GM12878 (cell line): ENCODE measurements around the gene LRRC47. TPM values are rescaled to one million over a fixed set of nuclear protein-coding genes. Genes with fewer than 3 reads are reported as not detected.

ENCODE experiments used
- ATAC-seq: fragments of 200-7000 bp; cut with Tn5 transposase; 3 replicates; pipeline ENCODE4 v1.9.1; 2020; ENCODE audit warnings: mild to moderate bottlenecking, moderate library complexity
- BruUV-seq: library from RNA; stranded (reverse); fragments of 400-500 nt; replicated peaks from 2 replicates; lab custom pipeline; 2021; lab: Mats Ljungman, UMichigan
- CTCF ChIA-PET: fragments of 300-600 bp; sonication (Branson Sonifier 250); formaldehyde crosslinking; extraction: SDS; loops from one replicate; lab custom pipeline; 2021; ENCODE audit warnings: inconsistent platforms; lab: Yijun Ruan, JAX
- POLR2A ChIA-PET: fragments of 350-600 bp; formaldehyde crosslinking; extraction: SDS; loops from one replicate; lab custom pipeline; 2021; ENCODE audit warnings: inconsistent platforms; lab: Charles Lee
- RAD21 ChIA-PET: fragments of 300-600 bp; sonication (Branson Sonifier 250); formaldehyde crosslinking; loops from one replicate; lab custom pipeline; 2023; ENCODE audit warnings: antibody characterized with exemption; ENCODE audit not compliant: unreplicated experiment; lab: Charles Lee
- SMC1A ChIA-PET: fragments of 300-600 bp; sonication (Branson Sonifier 250); formaldehyde crosslinking; loops from one replicate; lab custom pipeline; 2023; ENCODE audit not compliant: unreplicated experiment, uncharacterized antibody; lab: Charles Lee
- DNase-seq: peaks from one replicate; pipeline ENCODE4 v3.0.0-alpha.2; 2011; ENCODE audit warnings: low read depth, low spot score
- FAIRE-seq: peaks from 3 replicates; lab custom pipeline; 2011; peaks lifted over from hg19 to GRCh38; lab: Jason Lieb, UNC
- H2AFZ ChIP-seq: 2 replicates; pipeline ENCODE4 v1.6.0; 2011; ENCODE audit warnings: low read depth, low read length, control low read depth; ENCODE audit not compliant: control insufficient read depth
- H3K27ac ChIP-seq: 2 replicates; pipeline ENCODE4 v1.5.1; 2011; ENCODE audit warnings: control low read depth; ENCODE audit not compliant: control insufficient read depth, insufficient read depth
- H3K27me3 ChIP-seq, 2 experiments: replicated peaks in 1 of 2; 2 replicates each; pipeline versions ENCODE4 v1.6.0 to v1.6.1; 2011; ENCODE audit warnings: low read length in 1 of 2; ENCODE audit not compliant: control insufficient read depth in 2 of 2, insufficient read depth in 2 of 2
- H3K36me3 ChIP-seq, 2 experiments: 2 replicates each; pipeline ENCODE4 v1.5.1; 2011; ENCODE audit warnings: low read length in 1 of 2; ENCODE audit not compliant: control insufficient read depth in 2 of 2, insufficient read depth in 2 of 2
- H3K4me1 ChIP-seq: 2 replicates; pipeline ENCODE4 v1.6.1; 2011; ENCODE audit warnings: mild to moderate bottlenecking, low read length, moderate library complexity, mixed read lengths; ENCODE audit not compliant: control insufficient read depth, insufficient read depth
- H3K4me2 ChIP-seq: 2 replicates; pipeline ENCODE4 v1.6.0; 2011; ENCODE audit warnings: control low read depth; ENCODE audit not compliant: control insufficient read depth, insufficient read depth
- H3K4me3 ChIP-seq: fragments of 200-600 bp; sonication (generic); 2 replicates; pipeline ENCODE4 v1.5.1; 2016
- H3K79me2 ChIP-seq: 2 replicates; pipeline ENCODE4 v1.6.0; 2011; ENCODE audit warnings: low read length; ENCODE audit not compliant: control insufficient read depth, insufficient read depth
- H3K9ac ChIP-seq: 2 replicates; pipeline ENCODE4 v1.8.0; 2011; ENCODE audit warnings: low read length, control low read depth, mixed read lengths; ENCODE audit not compliant: control insufficient read depth, insufficient read depth
- H3K9me3 ChIP-seq: replicated peaks from 3 replicates; pipeline ENCODE4 v1.5.1; 2011; ENCODE audit warnings: mild to moderate bottlenecking, low read length; ENCODE audit not compliant: control insufficient read depth, insufficient read depth
- H4K20me1 ChIP-seq: 2 replicates; pipeline ENCODE4 v1.6.0; 2011; ENCODE audit not compliant: control insufficient read depth, insufficient read depth
- BRCA1 ChIP-seq: IDR thresholded peaks from 2 replicates; pipeline ENCODE4 v1.6.1; 2011; ENCODE audit warnings: low read depth, low read length, improper control_type of control experiment
- LARP7 ChIP-seq: fragments of 450-650 bp; IDR thresholded peaks from 2 replicates; pipeline ENCODE4 v1.6.1; 2017; ENCODE audit warnings: mild to moderate bottlenecking
- POLR2AphosphoS2 ChIP-seq: IDR thresholded peaks from 2 replicates; pipeline ENCODE4 v1.6.1; 2011; ENCODE audit warnings: low read depth, mild to moderate bottlenecking, low read length, improper control_type of control experiment, moderate library complexity
- RELA ChIP-seq: fragments of 450-650 bp; IDR thresholded peaks from 2 replicates; pipeline ENCODE4 v1.8.0; 2014; ENCODE audit warnings: borderline replicate concordance; ENCODE audit not compliant: partially characterized antibody
- SKIL ChIP-seq: fragments of 450-650 bp; IDR thresholded peaks from 2 replicates; pipeline ENCODE4 v1.6.1; 2017; ENCODE audit warnings: mild to moderate bottlenecking, low read depth, inconsistent platforms; ENCODE audit not compliant: poor library complexity, severe bottlenecking
- TCF7 ChIP-seq: IDR thresholded peaks from 2 replicates; pipeline ENCODE4 v1.6.1; 2014; ENCODE audit warnings: antibody characterized with exemption, borderline replicate concordance
- WGBS: methylation state at CpG from one replicate; pipeline ENCODE4 v1.1.6; 2016; ENCODE audit warnings: low lambda C conversion rate; ENCODE audit not compliant: insufficient replicate concordance, insufficient coverage; ENCODE audit errors: missing lambda C conversion rate; 5-methylcytosine and 5-hydroxymethylcytosine counted together
- in situ Hi-C: fragments of 300-500 bp; cut with MboI; formaldehyde crosslinking; loops from 9 replicates; pipeline ENCODE4 v1.14.3; 2018; ENCODE audit warnings: mixed read lengths
- intact Hi-C: fragments of 100-400 bp; cut with micrococcal nuclease; formaldehyde crosslinking; loops from one replicate; pipeline ENCODE4 v1.14.2; 2022; ENCODE audit not compliant: unreplicated experiment
- polyA plus RNA-seq, 11 experiments: library from polyadenylated mRNA; depleted of rRNA in 4 of 11; unstranded in 6 of 11; stranded (reverse) in 5 of 11; fragments of >200 nt; fragmentation: Nextera tagmentation in 4 of 11; fragmentation: Illumina TruSeq in 1 of 11; extraction: Ambion mirVana in 4 of 11; extraction: Trizol in 1 of 11; gene quantifications; 1 replicate in 1 of 11; 2 replicates in 10 of 11; pipeline versions ENCODE4 v1.2.1 to v1.2.3, GENCODE V29; 2011 to 2016; ENCODE audit warnings: inconsistent platforms in 2 of 11, missing spikeins in 2 of 11, low read depth in 1 of 11
- total RNA-seq, 4 experiments: library from RNA; depleted of rRNA in 3 of 4; stranded (reverse); fragments of >200 nt in 3 of 4; fragmentation: Illumina TruSeq in 1 of 4; extraction: Trizol in 1 of 4; gene quantifications; 2 replicates each; pipeline versions ENCODE4 v1.2.1 to v1.2.3, GENCODE V29; 2013 to 2021
- TF ChIP-seq, protein P1 (sequence below): fragments of 450-650 bp; IDR thresholded peaks from 2 replicates; pipeline ENCODE4 v1.6.1; 2016; ENCODE audit warnings: mild to moderate bottlenecking, moderate library complexity, borderline replicate concordance
- TF ChIP-seq, protein P2 (sequence below): fragments of 450-650 bp; IDR thresholded peaks from 2 replicates; pipeline ENCODE4 v1.6.1; 2014; ENCODE audit warnings: mild to moderate bottlenecking
- TF ChIP-seq, protein P3 (sequence below): fragments of 450-650 bp; IDR thresholded peaks from 2 replicates; pipeline ENCODE4 v1.6.1; 2017; ENCODE audit warnings: mild to moderate bottlenecking, moderate library complexity

LRRC47 gene
- total and polyA plus RNA-seq, 10 of the 15 experiments (the other 5 are each of a cell fraction or from before 2014, with no cell fraction given): 2.5 to 34.6 (median 18.2) TPM

DNA sequence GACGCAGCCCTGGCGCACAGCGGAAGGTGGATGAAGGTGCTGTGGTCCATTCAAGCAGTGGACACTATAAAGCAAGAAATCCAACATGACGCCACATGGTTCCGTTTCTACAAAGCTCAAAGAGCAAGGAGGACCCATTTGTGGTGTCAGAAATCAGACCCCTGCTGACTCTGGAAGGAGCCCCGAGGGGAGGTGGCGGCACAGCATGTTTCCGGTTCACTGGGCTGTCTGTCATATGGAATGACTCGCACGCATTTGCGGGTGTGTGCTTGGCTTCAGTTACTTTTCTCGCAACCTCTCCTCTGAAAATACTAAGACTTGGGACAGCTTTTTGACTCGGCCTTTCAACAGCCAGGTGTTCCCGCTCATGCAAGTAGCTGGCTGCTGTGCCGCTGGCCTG lies 29.1 kb upstream of the LRRC47 start (continued):
- TF ChIP-seq, protein P1, sequence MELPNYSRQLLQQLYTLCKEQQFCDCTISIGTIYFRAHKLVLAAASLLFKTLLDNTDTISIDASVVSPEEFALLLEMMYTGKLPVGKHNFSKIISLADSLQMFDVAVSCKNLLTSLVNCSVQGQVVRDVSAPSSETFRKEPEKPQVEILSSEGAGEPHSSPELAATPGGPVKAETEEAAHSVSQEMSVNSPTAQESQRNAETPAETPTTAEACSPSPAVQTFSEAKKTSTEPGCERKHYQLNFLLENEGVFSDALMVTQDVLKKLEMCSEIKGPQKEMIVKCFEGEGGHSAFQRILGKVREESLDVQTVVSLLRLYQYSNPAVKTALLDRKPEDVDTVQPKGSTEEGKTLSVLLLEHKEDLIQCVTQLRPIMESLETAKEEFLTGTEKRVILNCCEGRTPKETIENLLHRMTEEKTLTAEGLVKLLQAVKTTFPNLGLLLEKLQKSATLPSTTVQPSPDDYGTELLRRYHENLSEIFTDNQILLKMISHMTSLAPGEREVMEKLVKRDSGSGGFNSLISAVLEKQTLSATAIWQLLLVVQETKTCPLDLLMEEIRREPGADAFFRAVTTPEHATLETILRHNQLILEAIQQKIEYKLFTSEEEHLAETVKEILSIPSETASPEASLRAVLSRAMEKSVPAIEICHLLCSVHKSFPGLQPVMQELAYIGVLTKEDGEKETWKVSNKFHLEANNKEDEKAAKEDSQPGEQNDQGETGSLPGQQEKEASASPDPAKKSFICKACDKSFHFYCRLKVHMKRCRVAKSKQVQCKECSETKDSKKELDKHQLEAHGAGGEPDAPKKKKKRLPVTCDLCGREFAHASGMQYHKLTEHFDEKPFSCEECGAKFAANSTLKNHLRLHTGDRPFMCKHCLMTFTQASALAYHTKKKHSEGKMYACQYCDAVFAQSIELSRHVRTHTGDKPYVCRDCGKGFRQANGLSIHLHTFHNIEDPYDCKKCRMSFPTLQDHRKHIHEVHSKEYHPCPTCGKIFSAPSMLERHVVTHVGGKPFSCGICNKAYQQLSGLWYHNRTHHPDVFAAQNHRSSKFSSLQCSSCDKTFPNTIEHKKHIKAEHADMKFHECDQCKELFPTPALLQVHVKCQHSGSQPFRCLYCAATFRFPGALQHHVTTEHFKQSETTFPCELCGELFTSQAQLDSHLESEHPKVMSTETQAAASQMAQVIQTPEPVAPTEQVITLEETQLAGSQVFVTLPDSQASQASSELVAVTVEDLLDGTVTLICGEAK: no peak

DNA sequence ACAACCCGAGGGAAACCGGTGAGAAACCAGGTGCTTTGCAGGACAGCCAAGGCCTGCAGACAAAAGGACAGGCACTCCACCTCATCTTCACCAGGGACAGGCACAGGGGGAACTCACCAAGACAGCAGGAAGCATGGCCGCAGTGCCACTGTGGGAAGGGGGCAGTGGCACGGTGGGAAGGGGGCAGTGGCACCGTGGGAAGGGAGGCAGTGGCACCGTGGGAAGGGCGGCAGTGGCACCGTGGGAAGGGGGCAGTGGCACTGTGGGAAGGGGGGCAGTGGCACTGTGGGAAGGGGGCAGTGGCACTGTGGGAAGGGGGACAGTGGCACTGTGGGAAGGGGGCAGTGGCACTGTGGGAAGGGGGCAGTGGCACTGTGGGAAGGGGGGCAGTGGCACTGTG lies 28.4 kb upstream of the LRRC47 start:
- Histone ChIP-seq H2AFZ (no peak overlapping the region), H3K9me3 (no peaks in the 10 kb centered on the region), H3K4me3 (no peak overlapping the region), H3K9ac (no peak overlapping the region), H3K79me2 (no peaks in the 10 kb centered on the region), H3K27ac (no peak overlapping the region), H3K36me3 (peaks cover 4 to 11% of the 10 kb centered on the region in 2 experiments; a peak in 3 of 4 replicates), H4K20me1 (no peaks in the 10 kb centered on the region), H3K27me3 (no peaks in the 10 kb centered on the region), H3K4me1 (no peaks in the 10 kb centered on the region), H3K4me2 (no peak overlapping the region)
- in situ Hi-C loops: no loop called here
- intact Hi-C loops: no loop called here
- BruUV-seq: no TSS peak
- FAIRE-seq (no peak), ATAC-seq (no peak), DNase-seq (no peak)
- POLR2A ChIA-PET: no interaction called here
- SMC1A ChIA-PET: no interaction called here
- RAD21 ChIA-PET: no interaction called here
- CTCF ChIA-PET: no interaction called here
- WGBS: 79% methylated on average over 8 of the region's 8 CpGs
- TF ChIP-seq BRCA1 (no peak), LARP7 (no peak), TCF7 (no peak), SKIL (no peak), RELA (no peak), POLR2AphosphoS2 (no peak)
- TF ChIP-seq, protein P2, sequence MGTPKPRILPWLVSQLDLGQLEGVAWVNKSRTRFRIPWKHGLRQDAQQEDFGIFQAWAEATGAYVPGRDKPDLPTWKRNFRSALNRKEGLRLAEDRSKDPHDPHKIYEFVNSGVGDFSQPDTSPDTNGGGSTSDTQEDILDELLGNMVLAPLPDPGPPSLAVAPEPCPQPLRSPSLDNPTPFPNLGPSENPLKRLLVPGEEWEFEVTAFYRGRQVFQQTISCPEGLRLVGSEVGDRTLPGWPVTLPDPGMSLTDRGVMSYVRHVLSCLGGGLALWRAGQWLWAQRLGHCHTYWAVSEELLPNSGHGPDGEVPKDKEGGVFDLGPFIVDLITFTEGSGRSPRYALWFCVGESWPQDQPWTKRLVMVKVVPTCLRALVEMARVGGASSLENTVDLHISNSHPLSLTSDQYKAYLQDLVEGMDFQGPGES: no peak
- TF ChIP-seq, protein P3, sequence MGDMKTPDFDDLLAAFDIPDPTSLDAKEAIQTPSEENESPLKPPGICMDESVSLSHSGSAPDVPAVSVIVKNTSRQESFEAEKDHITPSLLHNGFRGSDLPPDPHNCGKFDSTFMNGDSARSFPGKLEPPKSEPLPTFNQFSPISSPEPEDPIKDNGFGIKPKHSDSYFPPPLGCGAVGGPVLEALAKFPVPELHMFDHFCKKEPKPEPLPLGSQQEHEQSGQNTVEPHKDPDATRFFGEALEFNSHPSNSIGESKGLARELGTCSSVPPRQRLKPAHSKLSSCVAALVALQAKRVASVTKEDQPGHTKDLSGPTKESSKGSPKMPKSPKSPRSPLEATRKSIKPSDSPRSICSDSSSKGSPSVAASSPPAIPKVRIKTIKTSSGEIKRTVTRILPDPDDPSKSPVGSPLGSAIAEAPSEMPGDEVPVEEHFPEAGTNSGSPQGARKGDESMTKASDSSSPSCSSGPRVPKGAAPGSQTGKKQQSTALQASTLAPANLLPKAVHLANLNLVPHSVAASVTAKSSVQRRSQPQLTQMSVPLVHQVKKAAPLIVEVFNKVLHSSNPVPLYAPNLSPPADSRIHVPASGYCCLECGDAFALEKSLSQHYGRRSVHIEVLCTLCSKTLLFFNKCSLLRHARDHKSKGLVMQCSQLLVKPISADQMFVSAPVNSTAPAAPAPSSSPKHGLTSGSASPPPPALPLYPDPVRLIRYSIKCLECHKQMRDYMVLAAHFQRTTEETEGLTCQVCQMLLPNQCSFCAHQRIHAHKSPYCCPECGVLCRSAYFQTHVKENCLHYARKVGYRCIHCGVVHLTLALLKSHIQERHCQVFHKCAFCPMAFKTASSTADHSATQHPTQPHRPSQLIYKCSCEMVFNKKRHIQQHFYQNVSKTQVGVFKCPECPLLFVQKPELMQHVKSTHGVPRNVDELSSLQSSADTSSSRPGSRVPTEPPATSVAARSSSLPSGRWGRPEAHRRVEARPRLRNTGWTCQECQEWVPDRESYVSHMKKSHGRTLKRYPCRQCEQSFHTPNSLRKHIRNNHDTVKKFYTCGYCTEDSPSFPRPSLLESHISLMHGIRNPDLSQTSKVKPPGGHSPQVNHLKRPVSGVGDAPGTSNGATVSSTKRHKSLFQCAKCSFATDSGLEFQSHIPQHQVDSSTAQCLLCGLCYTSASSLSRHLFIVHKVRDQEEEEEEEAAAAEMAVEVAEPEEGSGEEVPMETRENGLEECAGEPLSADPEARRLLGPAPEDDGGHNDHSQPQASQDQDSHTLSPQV: no peak
